NCI-H146 treated with DMSO at 0.1 percent for 48 hours (cell line): ENCODE measurements around the gene TRIM15.
"Not testable (repeated sequence)": the region's sequence is repeated elsewhere in the genome, so short reads cannot be mapped to it uniquely, and the experiment has no call there.

Source experiments
- DNase-seq: peaks from one replicate; lab custom pipeline; 2025; ENCODE audit not compliant: unreplicated experiment; lab: John Stamatoyannopoulos, UW

The TRIM15 gene

DNA sequence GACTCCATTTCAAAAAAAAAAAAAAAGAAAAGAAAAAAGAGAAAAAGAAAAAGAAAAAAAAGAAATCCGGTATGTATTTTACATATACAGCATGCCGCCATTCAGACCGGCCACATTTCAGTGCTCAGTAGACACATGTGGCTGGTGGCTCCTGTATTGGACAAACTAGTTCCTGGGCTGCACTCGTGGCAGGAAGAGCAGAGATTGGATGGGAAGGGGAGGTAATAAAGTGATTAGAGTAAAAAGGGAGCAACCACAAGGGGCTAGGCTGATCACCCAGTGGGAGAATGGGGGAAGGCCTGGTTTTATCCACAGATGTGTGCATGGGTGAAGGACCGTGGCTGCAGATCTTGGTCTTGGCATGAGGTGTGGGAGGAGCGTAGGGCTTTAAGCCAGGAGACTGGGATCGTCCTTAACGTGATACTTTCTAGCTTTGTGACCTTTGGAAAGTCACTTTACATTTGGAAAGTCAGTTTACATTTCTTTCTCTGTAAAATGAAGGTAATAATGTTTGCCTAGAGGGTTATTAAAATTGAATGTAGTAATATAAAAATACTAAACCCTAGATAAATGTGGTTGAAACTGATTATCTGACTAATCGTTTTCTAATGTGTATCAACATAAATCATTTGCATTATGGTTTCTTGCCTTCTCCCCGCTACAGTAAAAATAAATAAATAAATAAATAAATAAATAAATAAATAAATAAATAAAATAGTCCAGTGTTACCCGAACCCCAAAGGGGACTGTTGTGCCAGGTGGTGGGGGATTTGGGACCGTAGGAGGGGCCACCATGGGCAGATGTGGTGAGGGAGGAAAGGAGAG, 869 bp upstream of the TRIM15 start:
- no peak for DNase-seq

- DNase-seq: no peak
These were observed 740 bp downstream of the TRIM15 start for GRCh38 chr6:30163918-30164654.

- DNase-seq: no peak
These were observed 1.4 kb downstream of the TRIM15 start for GRCh38 chr6:30164714-30165113.

- DNase-seq: not testable (repeated sequence)
These were observed 1.9 kb downstream of the TRIM15 start for GRCh38 chr6:30165238-30165637.

- no peak for DNase-seq
These were observed 3.8 kb downstream of the TRIM15 start for GRCh38 chr6:30167101-30167500.

DNA sequence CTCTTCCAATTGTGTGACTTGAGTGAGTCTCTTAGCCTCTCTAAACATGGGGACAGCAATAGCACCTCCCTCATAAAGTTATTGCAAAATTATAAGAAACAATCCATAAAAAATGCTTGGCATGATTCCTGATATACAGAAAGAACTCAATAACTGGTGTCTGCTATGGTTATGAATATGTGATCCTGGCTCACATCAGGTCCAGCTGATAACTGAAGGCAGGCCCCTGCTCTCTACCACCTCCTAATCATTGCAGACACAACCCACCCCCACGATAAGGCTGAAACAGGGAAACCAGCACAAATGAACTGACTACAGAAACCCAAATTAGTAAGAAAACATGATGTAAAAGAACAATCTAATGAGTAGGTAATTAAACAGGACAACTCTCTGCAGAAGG, 5.4 kb downstream of the TRIM15 start:
- no peak for DNase-seq

GRCh38 chr6:30169658-30170614, 6.6 kb downstream of the TRIM15 start:
- DNase-seq: no peak

GRCh38 chr6:30171677-30172471, 8.5 kb downstream of the TRIM15 start:
- no peak for DNase-seq

DNA sequence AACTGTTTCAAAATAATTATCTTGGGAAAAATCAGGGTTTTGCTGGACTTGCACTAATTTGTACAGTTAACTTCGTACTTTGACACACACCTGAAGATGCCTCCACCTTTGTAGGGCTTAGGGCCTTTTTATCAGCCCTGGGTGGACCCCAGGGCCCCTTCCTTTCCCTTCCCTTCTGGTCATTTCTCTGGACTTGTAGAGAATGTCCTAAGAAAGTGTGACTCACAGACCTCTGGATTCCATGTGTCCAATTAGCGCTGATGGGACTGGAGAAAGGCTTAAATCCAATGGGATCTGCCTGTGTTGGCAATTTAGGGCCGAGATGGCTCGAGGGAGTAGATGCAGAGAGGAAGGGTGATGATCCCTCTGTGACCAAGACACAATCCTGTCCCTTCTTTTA, 9.3 kb downstream of the TRIM15 start:
- no peak for DNase-seq

DNA sequence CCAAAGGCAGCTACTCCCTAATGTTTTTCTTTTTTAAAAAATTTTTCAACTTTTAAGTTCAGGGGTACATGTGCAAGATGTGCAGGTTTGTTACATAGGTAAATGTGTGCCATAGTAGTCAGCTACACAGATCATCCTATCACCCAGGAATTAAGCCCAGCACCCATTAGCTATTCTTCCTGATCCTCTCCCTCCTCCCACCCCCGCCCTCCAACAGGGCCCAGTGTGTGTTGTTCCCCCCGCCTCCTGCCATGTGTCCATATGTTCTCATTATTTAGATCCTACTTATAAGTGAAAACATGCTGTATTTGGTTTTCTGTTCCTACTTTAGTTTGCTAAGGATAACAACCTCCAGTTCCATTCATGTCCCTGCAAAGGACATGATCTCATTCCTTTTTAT, 12.4 kb downstream of the TRIM15 start:
- DNase-seq: no peak

GRCh38 chr6:30178837-30179236, 15.5 kb downstream of the TRIM15 start:
- no peak for DNase-seq

GRCh38 chr6:30180145-30180544, 16.8 kb downstream of the TRIM15 start:
- DNase-seq: no peak

DNA sequence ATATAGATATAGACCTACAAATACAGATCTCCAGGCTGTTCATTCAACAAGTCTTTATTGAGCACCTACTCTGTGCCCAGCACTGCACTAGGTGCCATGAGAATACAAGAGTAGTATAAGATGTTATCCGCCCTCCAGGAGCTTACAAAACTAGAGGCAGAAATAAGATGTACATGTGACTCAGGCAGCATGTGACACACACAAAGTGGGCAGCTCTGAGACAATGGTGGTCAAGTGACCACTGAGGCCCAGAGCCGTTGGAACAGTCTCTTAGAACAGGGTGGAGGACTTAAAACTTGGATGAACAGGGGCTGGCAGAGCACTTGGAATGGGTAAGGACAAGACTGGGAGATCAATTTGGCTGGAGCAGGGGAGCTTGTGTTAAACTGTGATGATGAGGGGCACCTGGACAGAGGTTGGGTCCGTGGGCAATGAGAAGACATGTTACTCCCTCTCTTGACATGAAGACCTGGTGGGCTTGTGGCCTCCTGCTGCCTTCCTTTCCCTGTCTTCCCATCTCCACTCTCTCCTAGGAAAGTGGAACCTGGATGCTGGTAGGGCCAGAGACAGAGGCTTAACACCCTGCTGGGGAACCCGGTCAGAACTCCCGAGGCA, 21.2 kb downstream of the TRIM15 start:
- DNase-seq: no peak

DNA sequence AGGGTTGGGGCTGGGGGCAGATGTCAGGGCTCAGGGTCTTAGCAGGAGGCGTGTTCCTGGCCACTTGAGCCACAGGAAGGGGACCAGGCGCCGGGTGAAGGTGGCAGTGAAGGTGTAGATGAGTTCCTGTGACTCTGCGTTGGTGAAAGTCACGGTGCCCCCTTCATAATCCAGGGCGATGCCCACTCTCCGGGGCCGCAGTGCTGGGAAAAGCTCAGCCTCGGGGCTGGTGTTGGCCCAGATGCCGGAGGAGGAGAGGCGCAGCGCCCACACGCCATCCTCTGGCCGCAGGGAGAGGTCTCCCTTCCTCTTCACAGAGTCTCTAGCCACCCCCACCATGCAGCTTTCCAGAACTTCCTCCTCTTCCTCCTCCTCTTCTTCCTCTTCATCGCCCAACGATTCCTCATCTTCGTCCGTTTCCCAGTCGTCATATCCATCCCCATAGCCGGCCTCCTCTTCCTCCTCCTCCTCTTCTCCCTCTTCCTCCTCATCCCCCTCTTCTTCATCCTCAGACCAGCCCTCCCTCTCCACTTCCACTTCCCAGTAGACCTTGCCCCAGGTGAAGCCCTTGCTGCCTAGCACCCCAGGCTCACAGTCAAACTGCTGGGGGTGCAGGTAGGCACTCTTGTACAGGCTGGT, 22.6 kb downstream of the TRIM15 start:
- no peak for DNase-seq

DNA sequence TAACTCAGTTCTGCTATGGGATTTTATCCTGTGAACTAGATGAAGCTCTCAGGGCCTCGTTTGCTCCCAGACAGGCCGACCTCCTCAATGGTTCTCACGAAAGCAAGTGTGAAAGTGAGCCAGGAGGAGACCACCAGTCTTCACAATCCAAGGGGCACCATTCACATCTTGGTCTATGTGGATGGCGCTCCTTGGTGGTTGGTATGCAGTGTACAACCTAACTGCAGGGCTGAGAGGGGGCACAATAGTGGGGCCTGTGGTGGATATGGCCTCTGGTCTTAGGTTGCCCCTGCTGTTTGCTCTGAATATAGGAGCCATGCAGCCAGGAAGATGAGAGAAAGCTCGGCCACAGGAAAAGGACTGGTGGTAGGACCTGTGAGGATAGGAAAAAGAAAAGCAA, 25.2 kb downstream of the TRIM15 start:
- DNase-seq: no peak

- DNase-seq: no peak
These were observed 28.7 kb downstream of the TRIM15 start for GRCh38 chr6:30192076-30192475.

- DNase-seq: no peak
These were observed 31.7 kb downstream of the TRIM15 start for GRCh38 chr6:30194797-30195690.

DNA sequence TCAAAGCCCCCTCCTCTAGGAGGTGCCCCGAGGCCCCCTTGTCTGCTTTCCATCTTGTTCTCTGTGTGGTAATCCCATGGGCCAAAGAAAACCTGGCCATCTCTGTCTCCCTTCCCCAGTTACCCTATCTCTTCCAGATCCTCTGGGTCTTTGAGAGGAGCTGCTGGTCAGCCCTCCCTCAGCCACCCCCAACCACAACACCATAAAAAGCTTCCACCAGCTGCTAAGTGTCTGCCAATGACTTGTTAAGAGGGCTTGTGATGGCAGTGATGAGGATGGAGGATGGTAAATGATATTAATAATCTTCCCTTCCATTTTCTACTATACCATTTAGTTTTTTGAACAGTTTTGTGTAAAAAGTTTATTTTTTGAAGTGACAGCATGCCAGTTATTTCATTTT, 32.6 kb downstream of the TRIM15 start:
- DNase-seq: no peak

DNA sequence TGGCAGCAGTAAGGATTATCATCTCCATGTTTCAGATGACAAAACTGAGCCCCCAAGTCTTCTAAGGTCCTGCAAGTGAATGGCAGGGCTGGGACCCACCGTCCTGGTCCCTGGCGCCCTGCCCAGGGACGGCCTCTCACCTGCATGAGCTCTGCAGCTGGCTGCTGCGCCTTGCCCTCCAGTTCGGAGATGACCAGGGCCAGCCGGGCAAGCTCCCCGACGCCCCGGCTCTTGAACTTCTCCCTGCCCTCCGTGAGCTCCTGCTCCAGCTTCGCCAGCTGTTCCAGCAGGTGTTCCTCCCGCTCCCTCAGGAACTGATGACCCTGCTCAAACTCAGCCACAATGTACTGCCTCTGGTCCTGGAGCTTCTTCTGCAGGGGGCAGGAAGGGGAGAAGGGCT, 33.0 kb downstream of the TRIM15 start:
- no peak for DNase-seq
